Smooth muscle cell (in vitro differentiated cells): ENCODE results near the gene SLC35B2. TPM values are rescaled to one million over a fixed set of nuclear protein-coding genes. Genes with fewer than 3 reads are reported as not detected.
A peak's percentile ranks its signal among the peaks of the same experiment; 100 is the strongest.

Experiments
- DNase-seq: peaks from one replicate; lab custom pipeline; 2025; ENCODE audit not compliant: unreplicated experiment; lab: John Stamatoyannopoulos, UW
- H2AFZ ChIP-seq: fragments of 200-600 bp; sonication (generic); 2 replicates; pipeline ENCODE4 v1.6.0; 2016; ENCODE audit warnings: antibody characterized with exemption, low read depth, mild to moderate bottlenecking
- H3F3A ChIP-seq: fragments of 200-600 bp; sonication (generic); 2 replicates; pipeline ENCODE4 v1.6.0; 2017; ENCODE audit warnings: antibody characterized with exemption, low read depth
- H3K27ac ChIP-seq: fragments of 200-600 bp; sonication (generic); 2 replicates; pipeline ENCODE4 v1.5.1; 2016; ENCODE audit warnings: low read depth, mild to moderate bottlenecking
- H3K27me3 ChIP-seq: fragments of 200-600 bp; sonication (generic); 2 replicates; pipeline ENCODE4 v1.6.1; 2016; ENCODE audit warnings: low read depth, mild to moderate bottlenecking
- H3K36me3 ChIP-seq: fragments of 200-600 bp; sonication (generic); 2 replicates; pipeline ENCODE4 v1.5.1; 2016; ENCODE audit warnings: low read depth
- H3K4me1 ChIP-seq: fragments of 200-600 bp; sonication (generic); 2 replicates; pipeline ENCODE4 v1.5.1; 2016; ENCODE audit warnings: low read depth
- H3K4me2 ChIP-seq: fragments of 200-600 bp; sonication (generic); 2 replicates; pipeline ENCODE4 v1.6.0; 2016; ENCODE audit warnings: mild to moderate bottlenecking
- H3K4me3 ChIP-seq: fragments of 200-600 bp; sonication (generic); 2 replicates; pipeline ENCODE4 v1.5.1; 2016; ENCODE audit warnings: mild to moderate bottlenecking
- H3K79me2 ChIP-seq: fragments of 200-600 bp; sonication (generic); 2 replicates; pipeline ENCODE4 v1.6.0; 2016; ENCODE audit warnings: low read depth, mild to moderate bottlenecking
- H3K9ac ChIP-seq: fragments of 200-600 bp; sonication (generic); 2 replicates; pipeline ENCODE4 v1.6.0; 2016; ENCODE audit warnings: low read depth
- H3K9me3 ChIP-seq: fragments of 200-600 bp; sonication (generic); replicated peaks from 2 replicates; pipeline ENCODE4 v1.5.1; 2016; ENCODE audit warnings: low read depth
- H4K20me1 ChIP-seq: fragments of 200-600 bp; sonication (generic); 2 replicates; pipeline ENCODE4 v1.6.0; 2016; ENCODE audit warnings: low read depth
- WGBS: methylation state at CpG from one replicate; pipeline ENCODE4 v1.1.7; 2016; ENCODE audit warnings: low lambda C conversion rate; 5-methylcytosine and 5-hydroxymethylcytosine counted together
- polyA plus RNA-seq: library from polyadenylated mRNA; unstranded; fragments of >200 nt; fragmentation: Nextera tagmentation; extraction: Ambion mirVana; gene quantifications from 2 replicates; pipeline ENCODE4 v1.2.1, GENCODE V29; 2016
- total RNA-seq: library from RNA; depleted of rRNA; stranded (reverse); fragments of >200 nt; gene quantifications from 2 replicates; pipeline ENCODE4 v1.2.3, GENCODE V29; 2014
- TF ChIP-seq, protein P1 (sequence below): fragments of 200-600 bp; sonication (generic); IDR thresholded peaks from 2 replicates; pipeline ENCODE4 v1.5.1; 2017; ENCODE audit warnings: borderline replicate concordance, mild to moderate bottlenecking, antibody characterized with exemption; ENCODE audit not compliant: insufficient read depth, poor library complexity, severe bottlenecking

Gene SLC35B2
- total and polyA plus RNA-seq, 2 experiments from 2014 or later, result 68.6 to 112 TPM

DNA sequence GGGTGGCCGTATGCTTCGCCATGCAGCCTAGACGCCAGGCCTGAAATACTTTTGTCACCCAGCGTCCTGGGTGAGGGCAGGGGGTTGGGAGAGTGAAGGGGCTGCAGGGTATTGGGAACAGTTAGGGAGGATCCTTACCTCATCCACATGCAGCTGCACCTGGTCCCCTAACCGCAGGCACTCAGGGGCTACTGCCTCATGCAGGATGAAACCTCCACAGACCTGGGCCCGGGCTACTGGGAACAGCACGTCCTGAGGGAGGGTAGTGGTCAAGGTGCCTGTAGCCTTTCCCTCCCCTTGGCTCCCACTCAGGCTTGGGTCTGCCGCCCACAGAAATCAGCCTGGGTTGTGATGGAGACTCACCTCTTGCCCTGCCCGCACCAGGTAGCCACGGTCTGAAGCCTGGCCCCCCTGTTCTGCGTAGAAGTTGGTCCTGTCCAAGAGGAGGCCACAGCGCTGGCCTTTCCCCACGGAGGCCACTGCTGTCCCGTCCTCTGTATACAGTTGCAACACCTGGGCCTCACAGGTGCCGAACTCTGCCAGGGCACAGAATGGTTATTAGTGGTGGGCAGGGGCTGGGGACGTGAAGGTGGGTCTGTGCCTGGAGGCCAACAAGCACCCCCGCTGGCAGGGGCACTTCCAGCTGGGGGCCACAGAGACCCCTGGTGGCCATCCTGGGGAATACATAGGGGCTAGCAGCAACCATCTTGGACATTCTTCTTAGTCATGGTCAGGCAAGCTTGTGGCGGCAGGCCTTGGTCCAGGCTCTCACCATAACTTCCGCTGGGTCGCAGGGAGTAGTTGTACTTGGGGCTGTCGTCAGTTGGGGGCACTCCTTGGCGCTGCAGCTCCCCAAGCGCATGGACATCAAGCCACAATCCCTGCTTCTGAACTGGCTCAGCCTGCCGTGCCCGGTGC lies 47.2 kb upstream of the SLC35B2 start:
- H3K27ac ChIP-seq, result no peak overlapping the region
- no peaks in the 10 kb centered on the region for H3K79me2 ChIP-seq
- no peaks in the 10 kb centered on the region for H3K36me3 ChIP-seq
- no peak for DNase-seq
- H3K9ac ChIP-seq, result no peak overlapping the region
- H3K27me3 ChIP-seq, result no peaks in the 10 kb centered on the region
- 90% methylated on average over 25 of the region's 25 CpGs for WGBS
- no peak overlapping the region for H3K4me3 ChIP-seq
- H2AFZ ChIP-seq, result no peak overlapping the region
- H3K4me2 ChIP-seq, result no peak overlapping the region
- TF ChIP-seq, protein P1, sequence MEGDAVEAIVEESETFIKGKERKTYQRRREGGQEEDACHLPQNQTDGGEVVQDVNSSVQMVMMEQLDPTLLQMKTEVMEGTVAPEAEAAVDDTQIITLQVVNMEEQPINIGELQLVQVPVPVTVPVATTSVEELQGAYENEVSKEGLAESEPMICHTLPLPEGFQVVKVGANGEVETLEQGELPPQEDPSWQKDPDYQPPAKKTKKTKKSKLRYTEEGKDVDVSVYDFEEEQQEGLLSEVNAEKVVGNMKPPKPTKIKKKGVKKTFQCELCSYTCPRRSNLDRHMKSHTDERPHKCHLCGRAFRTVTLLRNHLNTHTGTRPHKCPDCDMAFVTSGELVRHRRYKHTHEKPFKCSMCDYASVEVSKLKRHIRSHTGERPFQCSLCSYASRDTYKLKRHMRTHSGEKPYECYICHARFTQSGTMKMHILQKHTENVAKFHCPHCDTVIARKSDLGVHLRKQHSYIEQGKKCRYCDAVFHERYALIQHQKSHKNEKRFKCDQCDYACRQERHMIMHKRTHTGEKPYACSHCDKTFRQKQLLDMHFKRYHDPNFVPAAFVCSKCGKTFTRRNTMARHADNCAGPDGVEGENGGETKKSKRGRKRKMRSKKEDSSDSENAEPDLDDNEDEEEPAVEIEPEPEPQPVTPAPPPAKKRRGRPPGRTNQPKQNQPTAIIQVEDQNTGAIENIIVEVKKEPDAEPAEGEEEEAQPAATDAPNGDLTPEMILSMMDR, result peak; percentile 69
- H3K4me1 ChIP-seq, result no peaks in the 10 kb centered on the region
- H3K9me3 ChIP-seq, result no peaks in the 10 kb centered on the region
- no peaks in the 10 kb centered on the region for H3F3A ChIP-seq
- no peaks in the 10 kb centered on the region for H4K20me1 ChIP-seq

DNA sequence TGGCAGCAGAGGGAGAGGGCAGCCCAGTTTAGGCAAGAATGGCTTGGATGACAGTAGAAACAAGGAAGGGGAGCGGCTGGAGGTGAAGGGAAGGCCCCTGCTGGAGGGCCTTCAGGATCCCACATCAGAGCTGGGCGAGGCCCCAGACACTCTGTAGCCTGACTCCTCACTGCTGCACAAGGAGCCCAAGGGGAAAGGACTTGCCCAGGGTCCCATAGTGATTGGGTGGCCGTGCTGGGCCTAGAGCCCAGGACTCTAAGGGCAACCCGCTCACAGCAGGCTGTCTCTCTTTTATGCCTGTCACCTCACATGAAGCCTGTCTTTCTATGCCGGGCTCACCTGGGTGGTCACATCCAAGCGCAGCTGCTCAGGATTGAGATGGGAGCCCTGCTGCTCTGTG lies 46.5 kb upstream of the SLC35B2 start:
- H3K27me3 ChIP-seq, result peaks cover 3% of the 10 kb centered on the region
- H3K9me3 ChIP-seq, result no peaks in the 10 kb centered on the region
- DNase-seq, result no peak
- H3F3A ChIP-seq, result no peaks in the 10 kb centered on the region
- H2AFZ ChIP-seq, result no peak overlapping the region
- TF ChIP-seq, protein P1, result no peak
- no peak overlapping the region for H3K4me2 ChIP-seq
- H3K4me3 ChIP-seq, result no peak overlapping the region
- H3K36me3 ChIP-seq, result no peaks in the 10 kb centered on the region
- H3K9ac ChIP-seq, result no peak overlapping the region
- no peaks in the 10 kb centered on the region for H3K79me2 ChIP-seq
- H4K20me1 ChIP-seq, result no peaks in the 10 kb centered on the region
- H3K27ac ChIP-seq, result no peak overlapping the region
- 94% methylated on average over 6 of the region's 6 CpGs for WGBS
- H3K4me1 ChIP-seq, result no peaks in the 10 kb centered on the region

DNA sequence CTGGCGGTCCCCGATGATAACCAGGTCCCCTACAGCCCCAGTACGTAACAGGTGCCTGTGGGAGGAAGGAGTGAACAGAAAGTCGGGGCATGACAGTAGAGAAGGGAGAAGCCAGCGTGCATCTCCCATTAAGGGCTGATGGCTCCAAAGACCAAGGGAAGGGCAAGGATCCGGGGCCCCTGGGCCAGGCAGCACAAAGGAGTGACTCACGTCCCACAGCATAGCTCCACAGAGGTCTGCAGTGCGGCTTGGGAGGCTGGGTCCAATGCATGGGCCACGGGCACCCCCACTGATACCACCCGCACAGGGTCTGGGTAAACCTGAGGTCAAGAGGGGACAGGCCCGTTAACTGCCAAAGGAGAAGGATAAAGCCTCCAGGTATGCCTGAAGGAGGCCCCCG lies 45.5 kb upstream of the SLC35B2 start:
- WGBS, result 93% methylated on average over 12 of the region's 12 CpGs
- H4K20me1 ChIP-seq, result no peaks in the 10 kb centered on the region
- H2AFZ ChIP-seq, result no peak overlapping the region
- no peak for DNase-seq
- H3K4me3 ChIP-seq, result no peak overlapping the region
- TF ChIP-seq, protein P1, result no peak
- H3K4me1 ChIP-seq, result no peaks in the 10 kb centered on the region
- no peak overlapping the region for H3K4me2 ChIP-seq
- no peaks in the 10 kb centered on the region for H3K9me3 ChIP-seq
- no peaks in the 10 kb centered on the region for H3F3A ChIP-seq
- H3K36me3 ChIP-seq, result no peaks in the 10 kb centered on the region
- peaks cover 13% of the 10 kb centered on the region for H3K27me3 ChIP-seq
- H3K9ac ChIP-seq, result no peak overlapping the region
- no peak overlapping the region for H3K27ac ChIP-seq
- no peaks in the 10 kb centered on the region for H3K79me2 ChIP-seq
